Kidney epithelial cell (primary cell): ENCODE data around the gene NAV2. TPM values are rescaled to one million over a fixed set of nuclear protein-coding genes. Genes with fewer than 3 reads are reported as not detected.

Experiments
- DNase-seq: peaks from one replicate; pipeline ENCODE4 v3.0.0-alpha.2; 2010; ENCODE audit warnings: low read depth
- H3K27me3 ChIP-seq: 2 replicates; pipeline ENCODE4 v1.6.0; 2011; ENCODE audit warnings: low read length; ENCODE audit not compliant: control insufficient read depth, insufficient read depth
- H3K36me3 ChIP-seq: 2 replicates; pipeline ENCODE4 v1.5.1; 2011; ENCODE audit warnings: low read length; ENCODE audit not compliant: control insufficient read depth, insufficient read depth
- H3K4me3 ChIP-seq: 2 replicates; pipeline ENCODE4 v1.5.1; 2011; ENCODE audit warnings: low read depth, mild to moderate bottlenecking, control low read depth, low read length
- total RNA-seq: library from RNA; depleted of rRNA; stranded (reverse); fragments of >200 nt; gene quantifications from 2 replicates; pipeline ENCODE4 v1.2.3, GENCODE V29; 2015
- TF ChIP-seq, protein P1 (sequence below): IDR thresholded peaks from 2 replicates; pipeline ENCODE4 v1.5.1; 2011; ENCODE audit warnings: mild to moderate bottlenecking, moderate library complexity, low read length, control low read depth, inconsistent platforms; ENCODE audit not compliant: insufficient read depth, poor library complexity, severe bottlenecking

The NAV2 gene
- total RNA-seq, 1 donor from 2014 or later: 41.5 TPM

DNA sequence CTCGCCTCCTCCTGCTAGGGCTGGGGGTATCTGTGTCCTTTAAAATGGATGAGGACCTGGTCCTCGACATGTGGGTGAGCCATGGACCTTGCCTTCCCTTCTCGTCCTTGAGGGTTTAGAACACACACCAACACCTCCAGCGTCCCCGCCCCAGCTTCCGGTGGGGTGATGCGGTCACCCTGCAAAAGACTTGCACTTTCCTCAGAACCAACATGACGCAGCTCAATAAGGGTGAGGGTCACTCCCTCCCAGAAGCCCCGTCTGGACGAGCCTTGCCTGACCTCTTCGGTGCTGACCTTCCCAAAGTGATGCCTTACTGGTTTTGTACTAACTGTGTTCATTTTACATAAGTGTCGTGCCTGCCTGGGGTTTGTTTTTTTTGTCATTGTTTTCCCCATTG is 406.7 kb downstream of the NAV2 start:
- no peak overlapping the region for H3K4me3 ChIP-seq
- DNase-seq: no peak
- H3K36me3 ChIP-seq: peaks cover 2% of the 10 kb centered on the region
- TF ChIP-seq, protein P1, sequence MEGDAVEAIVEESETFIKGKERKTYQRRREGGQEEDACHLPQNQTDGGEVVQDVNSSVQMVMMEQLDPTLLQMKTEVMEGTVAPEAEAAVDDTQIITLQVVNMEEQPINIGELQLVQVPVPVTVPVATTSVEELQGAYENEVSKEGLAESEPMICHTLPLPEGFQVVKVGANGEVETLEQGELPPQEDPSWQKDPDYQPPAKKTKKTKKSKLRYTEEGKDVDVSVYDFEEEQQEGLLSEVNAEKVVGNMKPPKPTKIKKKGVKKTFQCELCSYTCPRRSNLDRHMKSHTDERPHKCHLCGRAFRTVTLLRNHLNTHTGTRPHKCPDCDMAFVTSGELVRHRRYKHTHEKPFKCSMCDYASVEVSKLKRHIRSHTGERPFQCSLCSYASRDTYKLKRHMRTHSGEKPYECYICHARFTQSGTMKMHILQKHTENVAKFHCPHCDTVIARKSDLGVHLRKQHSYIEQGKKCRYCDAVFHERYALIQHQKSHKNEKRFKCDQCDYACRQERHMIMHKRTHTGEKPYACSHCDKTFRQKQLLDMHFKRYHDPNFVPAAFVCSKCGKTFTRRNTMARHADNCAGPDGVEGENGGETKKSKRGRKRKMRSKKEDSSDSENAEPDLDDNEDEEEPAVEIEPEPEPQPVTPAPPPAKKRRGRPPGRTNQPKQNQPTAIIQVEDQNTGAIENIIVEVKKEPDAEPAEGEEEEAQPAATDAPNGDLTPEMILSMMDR: no peak
- H3K27me3 ChIP-seq: no peaks in the 10 kb centered on the region

DNA sequence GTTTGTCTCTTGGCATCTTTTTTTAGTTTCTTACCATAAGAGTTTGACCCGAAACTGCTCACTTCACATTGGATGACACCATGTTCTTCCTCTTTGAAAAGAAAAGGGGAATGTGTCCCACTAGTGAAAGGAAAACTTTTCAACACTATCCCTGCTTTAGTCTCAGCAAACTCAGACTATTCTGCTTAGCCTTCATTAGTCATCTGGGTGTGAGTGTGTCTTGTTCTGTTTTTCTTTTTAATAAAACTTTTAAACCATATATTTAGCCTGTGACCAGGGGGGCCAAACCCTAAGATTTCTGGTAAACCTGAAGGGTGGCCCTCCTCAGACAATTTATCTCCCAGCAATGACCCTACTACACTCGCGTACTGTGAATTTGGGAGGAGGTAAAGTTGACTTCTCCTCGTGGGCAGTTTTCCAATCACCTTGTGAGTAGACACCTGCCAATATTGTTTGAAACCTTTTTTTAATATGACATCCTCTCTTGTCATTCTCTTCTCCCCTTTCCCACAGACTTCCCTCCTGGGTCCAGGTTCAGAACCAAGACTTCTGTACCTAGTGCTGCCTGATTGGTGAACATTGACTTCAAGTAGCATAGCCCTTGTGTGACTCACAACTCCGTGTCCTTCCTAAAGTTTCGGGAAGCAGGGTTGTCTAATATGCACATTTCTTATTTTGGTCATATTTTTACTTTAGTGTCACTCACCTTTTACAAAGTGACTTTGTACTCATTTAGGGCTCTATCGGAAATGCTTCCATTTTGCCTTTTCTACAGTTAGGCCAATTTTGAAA is 407.7 kb downstream of the NAV2 start:
- Histone ChIP-seq H3K4me3 (no peak overlapping the region), H3K27me3 (no peaks in the 10 kb centered on the region), H3K36me3 (peaks cover 2% of the 10 kb centered on the region)
- TF ChIP-seq, protein P1: no peak
- no peak for DNase-seq

DNA sequence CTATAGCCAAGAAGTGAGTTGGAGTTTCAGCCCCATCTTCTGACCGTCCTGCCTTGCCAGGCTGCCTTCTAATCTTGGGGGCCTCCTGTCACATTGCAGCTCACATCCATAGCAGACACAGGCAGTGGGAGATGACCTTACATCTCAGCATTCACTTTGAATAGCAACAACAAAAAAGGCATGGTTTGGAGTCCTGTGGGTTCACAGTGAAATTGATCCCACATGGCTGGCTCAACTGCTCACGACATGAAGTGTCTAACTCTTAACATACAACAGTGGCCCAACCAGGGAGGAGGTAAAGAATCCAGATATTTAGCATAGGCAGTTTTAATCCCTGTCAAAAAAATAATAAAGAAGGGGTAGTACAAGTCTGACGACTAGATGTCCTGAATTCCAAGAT is 409.5 kb downstream of the NAV2 start:
- TF ChIP-seq, protein P1: no peak
- H3K27me3 ChIP-seq: no peaks in the 10 kb centered on the region
- H3K36me3 ChIP-seq: peaks cover 2% of the 10 kb centered on the region
- DNase-seq: no peak
- no peak overlapping the region for H3K4me3 ChIP-seq

DNA sequence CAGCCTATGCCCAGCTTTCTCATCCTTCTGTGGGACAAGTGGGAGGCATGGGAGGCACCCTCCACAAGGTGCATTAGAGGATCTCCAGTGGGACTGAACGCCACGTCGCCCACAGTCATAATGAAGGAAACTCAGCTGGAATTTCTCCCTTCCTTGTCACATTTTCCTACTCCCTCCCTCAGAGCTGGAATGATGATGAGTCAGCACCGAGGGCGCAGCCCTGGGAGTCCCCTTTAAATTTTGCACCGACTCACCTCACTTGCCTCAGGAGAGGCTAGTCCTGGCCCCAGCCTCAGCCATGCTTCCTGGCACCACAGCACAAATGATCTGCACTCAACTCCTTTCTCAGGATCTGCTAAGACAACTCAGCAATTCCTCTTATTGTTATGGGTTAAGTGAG is 413.3 kb downstream of the NAV2 start:
- Histone ChIP-seq H3K27me3 (no peaks in the 10 kb centered on the region), H3K36me3 (no peaks in the 10 kb centered on the region), H3K4me3 (no peak overlapping the region)
- peak; percentile 50 for DNase-seq
- TF ChIP-seq, protein P1: no peak

DNA sequence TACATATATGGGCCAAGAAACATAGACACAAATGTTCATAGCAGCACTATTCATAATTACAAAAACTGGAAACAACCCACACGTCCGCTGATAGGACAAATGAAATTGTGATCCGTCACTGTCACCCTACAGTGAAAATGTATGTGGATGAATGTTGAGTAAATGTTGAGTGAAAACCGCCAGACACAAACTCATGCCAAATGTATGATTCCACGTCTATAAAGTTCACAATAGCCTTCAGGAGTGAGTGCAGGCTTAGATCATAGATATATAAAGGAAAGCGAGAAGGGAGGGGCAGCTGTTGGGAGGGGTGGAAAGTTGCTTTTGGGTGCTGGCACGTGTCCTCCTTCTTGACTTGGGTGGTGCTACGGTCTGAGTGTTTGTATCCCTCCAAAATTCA is 414.1 kb downstream of the NAV2 start:
- TF ChIP-seq, protein P1: no peak
- no peaks in the 10 kb centered on the region for H3K27me3 ChIP-seq
- no peak overlapping the region for H3K4me3 ChIP-seq
- no peak for DNase-seq
- no peaks in the 10 kb centered on the region for H3K36me3 ChIP-seq
